Lower leg skin (tissue), 4 donors: ENCODE measurements around the gene CRMP1. TPM values are rescaled to one million over a fixed set of nuclear protein-coding genes. Genes with fewer than 3 reads are reported as not detected.

ENCODE experiments used
- DNase-seq, 2 donors: peaks; one replicate each; pipeline ENCODE4 v3.0.0-alpha.2; 2019; ENCODE audit warnings: low spot score in 2 of 2
- H3K4me3 ChIP-seq: fragments of 200-600 bp; sonication (generic); 2 replicates; pipeline ENCODE4 v1.5.1; 2017; ENCODE audit warnings: mild to moderate bottlenecking, low read depth; ENCODE audit not compliant: poor library complexity, severe bottlenecking
- CTCF ChIP-seq, 3 donors: fragments of 450-650 bp; IDR thresholded peaks; one replicate each; pipeline ENCODE4 v1.5.1; 2016; ENCODE audit warnings: antibody characterized with exemption in 3 of 3, mild to moderate bottlenecking in 3 of 3, moderate library complexity in 2 of 3
- POLR2A ChIP-seq, 2 donors: fragments of 450-650 bp; IDR thresholded peaks; one replicate each; pipeline ENCODE4 v1.6.1; 2016 to 2017; ENCODE audit warnings: antibody characterized with exemption in 2 of 2, mild to moderate bottlenecking in 1 of 2, moderate library complexity in 1 of 2
- WGBS, 2 donors: methylation state at CpG; one replicate each; pipeline ENCODE4 v1.1.5; 2018; 5-methylcytosine and 5-hydroxymethylcytosine counted together
- intact Hi-C: fragments of 100-400 bp; cut with DNase I; formaldehyde crosslinking; loops from one replicate; pipeline ENCODE4 v1.15.0; 2023; ENCODE audit warnings: low total_unique reads
- total RNA-seq, 4 donors: library from RNA; depleted of rRNA; stranded (reverse); fragments of >200 nt; gene quantifications; one replicate each; pipeline ENCODE4 v1.1.0, GENCODE V29; 2016

CRMP1 gene
- total RNA-seq, 4 donors from 2014 or later, result 0.17 to 1.2 (median 0.17) TPM; not detected in 1

GRCh38 chr4:5918331-5918985 lies 25.6 kb upstream of the CRMP1 start:
- DNase-seq, result peak in 1 of 2 donors; percentile 71
- no peak overlapping the region for H3K4me3 ChIP-seq
- intact Hi-C loops, result no loop called here
- WGBS, 2 donors, result 50 to 55% methylated on average over 8 of the region's 8 CpGs
- TF ChIP-seq POLR2A (IDR thresholded peaks at IDR 0.05) (no peak), CTCF (IDR thresholded peaks at IDR 0.05) (no peak)

DNA sequence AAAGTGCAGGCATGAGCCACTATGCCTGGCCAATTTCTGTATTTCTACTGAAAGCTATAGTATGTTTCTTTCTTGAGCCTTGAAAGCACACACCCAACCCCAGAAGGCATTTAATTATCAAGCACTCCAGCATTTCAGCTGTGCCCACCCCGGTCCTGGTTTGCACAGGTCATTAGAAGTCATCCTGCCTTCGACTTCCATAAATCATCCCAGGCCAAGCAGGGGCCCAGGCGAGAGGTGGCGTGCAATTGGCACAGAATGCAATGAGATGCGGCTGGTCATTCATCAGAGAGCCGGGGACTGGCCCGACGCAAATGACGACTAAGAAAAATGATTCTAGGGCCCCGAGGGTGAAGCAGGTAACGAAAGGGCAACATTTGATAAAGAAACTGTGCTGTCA lies 24.8 kb upstream of the CRMP1 start:
- intact Hi-C loops, result no loop called here
- no peak overlapping the region for H3K4me3 ChIP-seq
- WGBS, 2 donors, result 27 to 41% methylated on average over 11 of the region's 11 CpGs
- peak in 1 of 2 donors; percentile 68 for DNase-seq
- TF ChIP-seq POLR2A (IDR thresholded peaks at IDR 0.05) (no peak), CTCF (IDR thresholded peaks at IDR 0.05) (no peak)

- H3K4me3 ChIP-seq, result no peak overlapping the region
- 37 to 62% methylated on average over 3 of the region's 3 CpGs for WGBS, 2 donors
- peak in 1 of 2 donors; percentile 48 for DNase-seq
- intact Hi-C loops, result no loop called here
- no peak for TF ChIP-seq CTCF (IDR thresholded peaks at IDR 0.05)
Observed at GRCh38 chr4:5916229-5916628, 23.3 kb upstream of the CRMP1 start.

- intact Hi-C loops, result no loop called here
- no peak for DNase-seq
- H3K4me3 ChIP-seq, result no peak overlapping the region
- TF ChIP-seq POLR2A (IDR thresholded peaks at IDR 0.05) (no peak), CTCF (IDR thresholded peaks at IDR 0.05) (no peak)
- WGBS, 2 donors, result 67 to 69% methylated on average over 7 of the region's 7 CpGs
Observed at GRCh38 chr4:5913454-5913853, 20.6 kb upstream of the CRMP1 start.

- intact Hi-C loops, result no loop called here
- no peak for TF ChIP-seq CTCF (IDR thresholded peaks at IDR 0.05)
- H3K4me3 ChIP-seq, result no peak overlapping the region
- DNase-seq, result peak in 1 of 2 donors; percentile 31
- 53 to 59% methylated on average over 1 of the region's 1 CpG for WGBS, 2 donors
Observed at GRCh38 chr4:5912614-5913019, 19.7 kb upstream of the CRMP1 start.

DNA sequence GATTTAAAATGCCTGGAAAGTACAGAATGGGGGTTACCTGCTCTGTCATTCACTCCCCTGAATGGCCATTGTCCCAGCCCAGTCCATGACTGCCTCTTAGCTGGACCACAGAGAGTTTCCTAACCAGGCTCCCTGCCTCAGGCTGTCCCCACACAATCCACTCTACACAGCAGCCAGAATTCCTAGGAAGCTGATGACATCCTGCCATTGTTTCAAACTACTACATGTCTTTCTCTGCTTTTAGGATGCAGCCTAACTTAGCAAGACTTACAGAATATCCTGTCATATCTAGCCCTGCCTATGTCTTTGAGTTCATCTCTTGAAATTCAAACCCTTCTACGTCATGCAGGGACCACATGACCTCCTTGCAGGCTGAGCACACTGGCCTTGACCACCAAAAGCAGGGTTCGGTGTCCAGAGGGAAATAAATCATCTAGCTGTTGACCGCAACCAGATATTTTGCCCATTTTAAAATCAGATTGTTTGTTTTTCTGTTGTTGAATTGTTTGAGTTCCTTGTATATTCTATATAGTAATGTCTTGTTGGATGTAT lies 16.1 kb upstream of the CRMP1 start:
- DNase-seq, result no peak
- WGBS, 2 donors, result 55 to 68% methylated on average over 3 of the region's 3 CpGs

More for the DNA sequence above, 16.1 kb upstream of the CRMP1 start:
- intact Hi-C loops, result no loop called here
- H3K4me3 ChIP-seq, result no peak overlapping the region
- TF ChIP-seq POLR2A (IDR thresholded peaks at IDR 0.05) (no peak), CTCF (IDR thresholded peaks at IDR 0.05) (no peak)
